Kidney epithelial cell (primary cell): Measurements from ENCODE around the gene DEF6. TPM values are rescaled to one million over a fixed set of nuclear protein-coding genes. Genes with fewer than 3 reads are reported as not detected.

ENCODE experiments used
- DNase-seq: peaks from one replicate; pipeline ENCODE4 v3.0.0-alpha.2; 2010; ENCODE audit warnings: low read depth
- H3K27me3 ChIP-seq: 2 replicates; pipeline ENCODE4 v1.6.0; 2011; ENCODE audit warnings: low read length; ENCODE audit not compliant: control insufficient read depth, insufficient read depth
- H3K36me3 ChIP-seq: 2 replicates; pipeline ENCODE4 v1.5.1; 2011; ENCODE audit warnings: low read length; ENCODE audit not compliant: control insufficient read depth, insufficient read depth
- H3K4me3 ChIP-seq: 2 replicates; pipeline ENCODE4 v1.5.1; 2011; ENCODE audit warnings: low read depth, mild to moderate bottlenecking, control low read depth, low read length
- CTCF ChIP-seq: IDR thresholded peaks from 2 replicates; pipeline ENCODE4 v1.5.1; 2011; ENCODE audit warnings: mild to moderate bottlenecking, moderate library complexity, low read length, control low read depth, inconsistent platforms; ENCODE audit not compliant: insufficient read depth, poor library complexity, severe bottlenecking
- total RNA-seq: library from RNA; depleted of rRNA; stranded (reverse); fragments of >200 nt; gene quantifications from 2 replicates; pipeline ENCODE4 v1.2.3, GENCODE V29; 2015

DEF6 gene
- total RNA-seq, 1 donor from 2014 or later = 3.2 TPM

GRCh38 chr6:35342258-35343091, 44.9 kb downstream of the DEF6 start, which contains the start of gene PPARD:
TSS of gene PPARD (plus strand) at chr6:35342558. CDS start at chr6:35411088, 68,530 bp downstream.
- Histone ChIP-seq H3K27me3 (no peaks in the 10 kb centered on the region), H3K36me3 (no peaks in the 10 kb centered on the region), H3K4me3 (peak within 1 kb of the TSS; percentile 71)
- peak; percentile 96 for TF ChIP-seq CTCF
- no peak for DNase-seq

- Histone ChIP-seq H3K27me3 (no peaks in the 10 kb centered on the region), H3K36me3 (no peaks in the 10 kb centered on the region), H3K4me3 (peak overlapping the region; percentile 71)
- TF ChIP-seq CTCF = no peak
- no peak for DNase-seq
Measured at GRCh38 chr6:35343092-35343834, 45.6 kb downstream of the DEF6 start.

- Histone ChIP-seq H3K4me3 (peak overlapping the region; percentile 71), H3K36me3 (no peaks in the 10 kb centered on the region), H3K27me3 (no peaks in the 10 kb centered on the region)
- DNase-seq = no peak
- TF ChIP-seq CTCF = no peak
Measured at GRCh38 chr6:35343835-35344550, 46.4 kb downstream of the DEF6 start.

GRCh38 chr6:35351422-35351821, 53.8 kb downstream of the DEF6 start:
- no peak overlapping the region for H3K4me3 ChIP-seq
- H3K36me3 ChIP-seq = peaks cover 8% of the 10 kb centered on the region
- H3K27me3 ChIP-seq = no peaks in the 10 kb centered on the region
- no peak for TF ChIP-seq CTCF
- DNase-seq = no peak

- H3K27me3 ChIP-seq = no peaks in the 10 kb centered on the region
- DNase-seq = no peak
- no peak for TF ChIP-seq CTCF
- H3K36me3 ChIP-seq = peaks cover 8% of the 10 kb centered on the region
- H3K4me3 ChIP-seq = no peak overlapping the region
Measured at GRCh38 chr6:35352735-35353134, 55.1 kb downstream of the DEF6 start.
